Measurements from ENCODE around the gene SMU1.

- no peak for TF ChIP-seq POLR2A (IDR thresholded peaks at IDR 0.05)
- no peak for TF ChIP-seq CTCF (IDR thresholded peaks at IDR 0.05)
- TF ChIP-seq POLR2AphosphoS5 (IDR thresholded peaks at IDR 0.05): no peak
These were observed 44.1 kb upstream of the SMU1 start for GRCh38 chr9:33120620-33121019.

All from upper lobe of left lung (tissue), 4 donors.